CD1c-positive myeloid dendritic cell (primary cell): ENCODE measurements around the gene TIGD3.
A peak's percentile ranks its signal among the peaks of the same experiment; 100 is the strongest.

Source experiments
- DNase-seq: peaks from one replicate; pipeline ENCODE4 v3.0.0-alpha.2; 2016; ENCODE audit errors: extremely low spot score

The TIGD3 gene

DNA sequence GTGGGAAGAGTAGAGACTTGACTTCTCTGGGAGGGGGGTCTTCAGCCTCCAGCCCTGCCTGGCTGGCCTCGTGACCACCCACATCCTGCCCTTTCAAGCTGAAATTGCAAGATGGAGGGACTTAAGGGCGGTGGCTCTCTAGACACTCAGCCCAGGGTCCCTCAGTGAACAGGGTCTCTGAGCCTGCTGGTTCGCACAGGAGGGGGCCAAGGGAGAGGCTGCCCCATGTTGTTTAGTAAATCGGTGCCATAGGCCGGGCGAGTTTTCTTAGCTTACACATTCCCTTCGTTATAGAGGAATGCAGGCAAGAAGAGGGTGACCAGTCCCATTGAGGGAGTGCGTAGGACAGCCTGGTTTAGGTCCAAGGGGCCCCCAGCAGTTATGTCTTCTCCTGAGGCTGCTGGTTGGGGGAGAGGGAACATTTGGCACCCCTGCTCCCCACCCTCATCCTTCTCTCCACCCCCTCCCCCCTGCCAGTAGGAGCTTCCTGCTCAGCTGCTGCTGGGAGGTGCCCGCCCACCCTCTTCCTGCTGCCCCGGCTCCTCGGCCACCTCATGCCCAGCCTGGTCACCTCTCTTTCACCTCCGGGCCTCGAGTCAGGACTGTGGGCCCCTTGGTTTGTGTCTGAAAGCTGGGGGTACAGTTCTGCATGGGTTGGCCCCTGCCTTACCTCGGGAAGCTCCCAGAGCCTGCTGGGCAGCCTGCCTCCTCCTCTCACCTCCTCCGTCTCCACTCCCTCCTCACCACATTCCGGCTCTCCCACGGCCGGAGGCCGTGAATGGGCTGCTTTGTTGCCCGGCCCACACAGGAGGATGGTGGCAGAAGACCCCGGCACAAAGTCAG lies 35.8 kb downstream of the TIGD3 start:
- no peak for DNase-seq

DNA sequence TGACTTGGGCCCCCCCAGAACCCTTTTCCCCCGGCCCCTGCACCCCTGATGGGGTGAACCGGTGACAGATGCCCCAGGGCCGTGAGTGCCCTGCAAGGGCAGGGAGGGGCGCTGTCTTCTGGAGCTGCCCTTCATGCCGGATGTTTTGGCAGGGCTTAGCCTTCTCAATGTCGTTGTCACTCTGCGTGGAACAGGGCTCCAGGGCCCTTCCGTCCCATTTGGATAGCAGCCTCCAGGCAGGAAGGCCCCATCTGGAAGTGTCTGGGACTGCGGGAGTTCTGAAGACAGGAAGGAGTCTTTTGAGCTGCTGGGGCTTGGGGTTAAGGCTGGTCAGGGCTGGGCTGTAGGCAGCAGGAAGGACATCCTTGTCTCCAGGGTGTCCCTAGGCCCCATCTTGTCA lies 36.4 kb downstream of the TIGD3 start:
- no peak for DNase-seq

DNA sequence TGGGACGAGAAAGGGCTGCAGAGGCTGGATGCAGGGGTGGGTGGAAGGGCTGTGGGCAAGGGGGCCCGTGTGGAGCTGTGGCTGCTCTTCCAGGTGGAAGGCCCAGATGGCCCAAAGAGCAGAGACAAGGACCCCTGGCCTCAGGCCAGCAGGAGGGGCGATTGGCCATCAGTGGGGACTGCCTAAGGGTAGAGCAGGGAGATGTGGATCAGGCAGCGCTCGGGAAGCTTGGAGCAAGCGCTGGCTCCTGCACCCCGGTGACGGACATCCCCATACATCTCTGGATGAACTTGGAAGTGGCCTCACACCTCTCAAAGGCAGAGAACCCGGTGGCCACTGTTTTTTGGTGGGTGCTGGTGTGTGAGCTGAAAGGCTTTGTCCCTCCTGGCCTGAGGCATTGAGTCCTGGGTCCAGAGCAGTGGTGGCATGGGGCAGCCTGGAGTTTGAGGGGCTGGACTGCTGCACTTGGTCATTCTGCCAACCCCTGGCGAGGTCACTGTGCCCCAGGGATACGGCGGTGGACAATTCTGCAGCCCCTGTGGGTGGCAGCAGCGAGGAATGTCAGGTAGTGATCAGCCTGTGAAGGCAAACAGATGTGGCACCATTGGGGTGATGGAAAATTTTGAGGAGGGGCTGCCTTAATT lies 37.8 kb downstream of the TIGD3 start:
- DNase-seq: no peak

DNA sequence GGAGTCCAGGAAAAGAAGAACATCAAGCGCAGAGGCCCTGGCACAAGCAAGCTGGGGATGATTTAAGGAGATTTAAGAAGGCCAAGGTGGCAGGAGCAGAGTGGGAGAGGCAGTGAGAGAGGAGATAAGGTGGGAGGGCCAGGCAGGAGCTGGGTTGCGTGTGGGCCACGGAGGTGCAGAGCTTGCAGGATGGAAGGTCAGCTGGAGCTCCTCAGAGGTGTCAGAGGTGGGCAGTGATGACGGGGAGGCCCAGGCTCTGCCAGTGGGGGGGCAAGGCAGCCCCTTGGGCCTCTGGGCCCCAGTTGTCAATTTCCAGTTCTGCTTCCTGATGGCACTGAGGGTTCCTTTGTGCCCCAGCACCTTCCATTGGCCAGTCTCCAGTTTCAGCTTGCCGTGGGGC lies 38.3 kb downstream of the TIGD3 start:
- DNase-seq: no peak

DNA sequence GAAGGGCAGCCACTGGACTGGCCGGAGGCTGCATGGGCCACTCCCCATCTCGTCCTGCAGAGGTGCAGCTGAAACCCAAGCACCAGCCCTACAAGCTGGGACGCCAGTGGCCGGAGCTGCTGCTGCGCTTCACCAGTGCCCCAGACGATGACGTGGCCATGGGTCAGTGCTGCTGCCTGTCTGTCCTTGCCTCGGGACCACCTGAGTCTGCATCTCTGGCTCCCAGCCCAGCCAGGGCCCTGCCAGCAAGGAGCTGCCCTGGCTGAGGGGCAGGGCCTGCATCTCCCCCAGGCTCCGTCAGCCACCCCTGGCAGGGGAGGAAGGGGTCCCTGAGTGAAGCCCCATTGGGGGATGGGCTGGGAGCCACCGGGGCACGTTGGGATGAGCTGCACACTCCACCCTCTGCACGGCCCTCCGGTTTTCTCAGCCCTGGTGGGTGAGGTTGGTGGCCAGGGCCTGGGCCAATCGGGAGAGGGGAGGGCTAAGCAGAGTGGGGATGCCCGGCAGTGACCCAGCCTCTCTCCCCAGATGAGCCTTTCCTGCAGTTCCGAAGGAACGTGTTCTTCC lies 39.0 kb downstream of the TIGD3 start:
- DNase-seq: no peak

DNA sequence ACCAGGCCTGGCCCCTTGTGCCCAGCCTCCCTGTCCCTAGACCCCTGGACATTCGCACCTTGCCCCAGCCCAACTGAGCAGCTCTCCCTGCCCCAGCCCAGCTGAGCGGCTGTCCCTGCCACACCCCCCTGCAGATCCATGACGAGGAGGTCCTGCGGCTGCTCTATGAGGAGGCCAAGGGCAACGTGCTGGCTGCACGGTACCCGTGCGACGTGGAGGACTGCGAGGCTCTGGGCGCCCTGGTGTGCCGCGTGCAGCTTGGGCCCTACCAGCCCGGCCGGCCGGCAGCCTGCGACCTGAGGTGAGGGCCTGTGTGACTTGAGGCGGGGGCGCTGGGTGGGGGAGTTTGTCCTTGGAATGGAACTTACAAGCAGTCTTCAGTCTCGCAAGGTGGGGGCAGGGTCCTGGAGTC lies 39.6 kb downstream of the TIGD3 start:
- DNase-seq: no peak

DNA sequence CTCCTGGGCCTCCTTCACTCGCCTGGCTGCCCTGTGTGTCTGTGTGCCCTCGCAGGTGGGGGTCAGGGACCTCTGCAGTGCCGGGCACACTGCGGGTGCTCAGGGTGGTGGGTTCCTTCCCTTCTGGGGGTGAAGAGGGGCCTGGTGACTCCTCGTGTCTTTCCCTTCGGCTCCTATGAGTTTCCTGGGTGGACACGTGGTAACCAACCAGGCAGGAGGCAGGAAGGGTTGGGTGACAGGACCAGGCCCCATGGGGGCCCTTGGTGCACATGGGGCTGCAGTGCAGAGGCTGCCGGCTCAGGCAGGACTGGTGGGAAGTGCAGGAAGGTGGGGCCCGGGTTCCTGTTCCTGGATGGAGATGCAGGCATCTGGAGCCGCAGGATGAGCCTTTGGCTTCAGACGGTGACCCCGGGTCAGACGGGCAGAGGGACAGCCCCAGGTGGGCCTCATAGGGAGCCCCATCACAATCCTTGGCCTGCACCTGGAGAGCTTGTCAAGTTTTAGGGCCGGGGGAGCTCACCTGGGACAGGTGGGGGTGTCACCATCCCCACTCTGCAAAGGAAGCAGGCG lies 41.5 kb downstream of the TIGD3 start:
- DNase-seq: no peak

DNA sequence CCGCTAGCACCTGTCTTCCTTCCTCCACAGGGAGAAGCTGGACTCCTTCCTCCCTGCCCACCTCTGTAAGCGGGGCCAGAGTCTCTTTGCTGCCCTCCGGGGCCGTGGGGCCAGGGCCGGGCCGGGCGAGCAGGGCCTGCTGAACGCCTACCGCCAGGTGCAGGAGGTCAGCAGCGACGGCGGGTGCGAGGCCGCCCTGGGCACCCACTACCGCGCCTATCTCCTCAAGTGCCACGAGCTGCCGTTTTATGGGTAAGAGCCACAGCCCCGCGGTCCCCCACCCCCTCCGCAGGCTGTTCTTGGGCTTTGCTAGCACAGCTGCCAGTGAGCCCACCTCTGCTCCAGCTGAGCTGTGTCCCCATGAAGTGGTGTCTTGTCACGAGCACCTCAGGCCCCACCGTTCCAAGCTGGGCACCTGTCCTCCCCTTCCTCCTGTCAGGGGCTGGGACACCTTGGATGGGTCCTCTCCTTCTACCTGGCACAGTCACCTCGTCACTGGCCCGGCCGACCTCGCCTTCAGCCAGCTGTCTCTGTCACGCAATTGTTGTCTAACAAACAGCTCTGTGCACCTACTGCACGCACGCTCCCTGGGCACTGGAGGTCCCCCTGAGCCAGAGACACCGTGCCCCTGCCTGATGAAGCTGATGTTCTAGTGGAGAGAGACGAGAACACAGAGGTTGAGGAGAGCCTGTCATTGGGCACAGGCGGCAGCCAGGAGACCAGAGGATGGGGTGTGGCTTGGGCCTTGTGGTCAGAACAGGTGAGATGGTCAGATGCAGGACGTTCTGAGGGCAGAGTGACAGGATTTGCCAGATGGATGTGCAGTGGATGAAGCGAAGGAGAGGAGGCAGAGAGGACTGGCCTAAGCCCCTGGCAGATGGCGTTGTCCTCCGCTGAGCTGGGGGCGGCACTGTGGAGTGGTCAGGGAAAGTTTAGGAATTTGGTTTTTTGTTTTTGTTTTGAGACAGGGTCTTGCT lies 42.5 kb downstream of the TIGD3 start:
- DNase-seq: no peak

DNA sequence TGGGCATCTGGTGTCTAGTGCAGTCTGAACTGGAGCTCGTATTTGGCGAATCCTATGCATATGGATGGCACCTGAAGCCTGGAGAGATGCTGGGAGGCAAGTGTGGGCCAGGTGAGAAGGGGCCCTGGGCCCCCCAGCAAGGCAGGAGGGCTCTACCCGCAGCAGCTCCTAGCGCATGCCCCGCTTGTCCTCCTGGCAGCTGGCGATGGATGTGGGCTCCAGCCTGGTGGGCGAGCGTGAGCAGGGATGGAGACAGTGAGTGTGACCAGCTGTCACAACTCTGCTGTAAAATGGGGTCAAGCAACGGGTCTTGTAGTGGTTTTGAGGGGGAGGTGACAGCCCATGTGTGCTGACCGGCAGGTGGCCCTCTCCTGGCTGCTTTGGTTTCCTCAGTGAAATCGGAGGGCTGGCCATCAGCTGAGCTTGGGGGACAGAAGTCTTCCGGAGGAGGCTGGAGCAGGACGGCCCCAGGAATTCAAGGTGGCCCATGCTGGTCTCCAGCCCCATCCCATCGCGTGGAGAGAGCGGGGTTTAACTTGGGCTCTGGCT lies 43.9 kb downstream of the TIGD3 start:
- DNase-seq: no peak

DNA sequence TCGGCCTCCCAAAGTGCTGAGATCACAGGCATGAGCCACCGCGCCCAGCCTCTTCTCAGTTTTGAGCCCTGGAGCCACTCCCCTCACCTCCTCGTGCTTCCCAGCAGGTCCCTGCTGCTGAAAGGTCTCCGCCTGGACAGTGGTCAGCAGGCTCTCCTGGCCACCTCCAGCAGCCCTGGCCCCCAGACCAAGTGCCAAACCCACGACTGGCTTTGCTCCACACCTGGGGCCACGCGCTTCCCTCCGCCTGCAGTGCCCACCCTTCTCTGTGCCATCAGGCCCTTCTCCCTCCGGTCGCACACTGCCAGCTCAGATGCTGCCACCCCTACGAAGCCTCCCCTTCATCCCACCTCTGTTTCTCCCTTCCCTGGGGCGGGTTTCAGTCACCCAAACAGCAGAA lies 44.7 kb downstream of the TIGD3 start:
- no peak for DNase-seq

DNA sequence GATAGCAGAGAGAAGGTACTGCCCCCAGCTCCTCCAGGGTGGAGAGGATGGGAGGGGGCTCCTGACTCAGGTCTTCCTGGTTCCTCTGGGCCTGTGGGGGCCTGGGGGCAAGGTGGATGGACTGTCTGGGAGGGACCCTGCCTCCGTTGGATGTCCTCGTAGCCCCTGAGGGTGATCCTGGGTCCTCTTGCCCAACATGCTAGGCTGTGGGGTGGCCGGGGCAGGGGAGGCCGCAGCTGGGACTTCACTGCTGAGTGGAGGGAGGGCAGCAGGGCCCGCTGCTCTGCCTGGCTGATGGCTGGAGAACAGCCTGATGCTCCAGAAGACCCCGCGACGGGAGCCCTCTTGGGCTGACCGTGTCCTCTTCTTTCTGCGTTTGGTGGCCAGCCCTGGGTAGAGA lies 45.3 kb downstream of the TIGD3 start:
- DNase-seq: no peak

DNA sequence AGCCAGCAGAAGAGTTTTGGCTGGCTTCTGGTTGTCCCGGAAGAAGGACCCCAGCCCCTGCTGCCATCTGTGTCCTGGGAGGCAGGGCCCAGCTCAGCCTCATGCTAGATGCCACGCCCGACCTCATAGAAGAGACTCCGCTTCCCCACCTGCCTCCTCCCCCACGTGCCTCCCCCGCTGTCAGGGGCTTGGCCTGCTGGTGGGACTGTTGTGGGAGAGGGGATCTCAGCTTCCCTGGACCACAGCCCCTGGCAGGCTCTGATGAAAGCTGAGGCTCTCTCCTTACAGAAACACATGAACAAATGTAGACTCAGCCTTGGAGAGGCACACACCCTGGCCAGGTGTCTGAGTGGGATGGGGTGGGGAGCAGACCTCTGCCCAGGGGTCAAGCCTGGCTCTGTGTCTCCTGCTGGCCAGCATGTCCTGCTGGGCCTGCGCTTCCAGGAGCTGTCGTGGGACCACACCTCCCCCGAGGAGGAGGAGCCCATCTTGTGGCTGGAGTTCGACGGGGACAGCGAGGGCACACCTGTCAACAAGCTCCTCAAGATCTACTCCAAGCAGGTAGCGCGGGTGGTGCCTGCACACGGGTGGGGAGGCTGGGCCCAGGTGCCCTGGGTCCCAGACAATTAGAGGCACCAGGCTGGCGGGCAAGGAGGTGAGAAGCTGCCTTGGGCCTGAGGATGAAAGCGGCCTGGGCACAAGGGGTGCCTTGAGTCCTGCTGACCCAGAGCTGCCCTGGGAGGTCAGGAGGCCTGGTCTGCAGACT lies 45.9 kb downstream of the TIGD3 start:
- no peak for DNase-seq

DNA sequence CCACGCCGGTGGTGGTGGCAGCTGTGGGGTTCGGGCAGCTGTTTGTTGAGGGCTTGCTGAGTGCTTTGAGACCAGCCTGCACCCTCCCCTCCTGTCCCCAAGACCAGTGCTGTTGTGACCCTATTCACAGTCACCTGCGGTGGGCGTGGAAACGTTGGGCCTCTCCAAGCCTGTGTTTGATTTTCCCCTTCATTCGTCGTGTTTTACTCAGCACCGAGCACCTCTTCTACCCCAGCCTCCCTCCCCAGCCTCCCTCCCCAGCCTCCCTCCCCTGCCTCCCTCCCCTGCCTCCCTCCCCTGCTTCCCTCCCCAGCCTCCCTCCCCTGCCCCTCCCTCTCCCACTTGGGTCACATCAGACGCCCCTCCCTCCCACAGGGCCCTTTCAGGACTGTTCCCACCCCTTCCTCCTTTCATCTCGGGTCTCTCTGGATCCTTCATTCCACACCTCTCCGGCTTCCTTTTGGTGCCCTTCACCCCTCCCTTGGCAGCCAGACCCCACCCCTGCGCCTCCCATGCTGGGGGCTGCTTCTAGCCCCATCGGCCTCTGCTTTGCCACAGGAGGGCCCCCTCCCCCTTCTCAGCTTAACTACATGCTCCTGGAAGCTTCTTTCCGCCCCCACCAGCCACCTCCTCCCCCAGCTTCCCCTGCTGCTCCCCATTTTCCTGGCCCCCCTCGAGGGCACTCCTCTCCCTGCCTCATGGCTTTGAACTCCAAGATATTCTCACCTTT lies 46.7 kb downstream of the TIGD3 start:
- DNase-seq: no peak

DNA sequence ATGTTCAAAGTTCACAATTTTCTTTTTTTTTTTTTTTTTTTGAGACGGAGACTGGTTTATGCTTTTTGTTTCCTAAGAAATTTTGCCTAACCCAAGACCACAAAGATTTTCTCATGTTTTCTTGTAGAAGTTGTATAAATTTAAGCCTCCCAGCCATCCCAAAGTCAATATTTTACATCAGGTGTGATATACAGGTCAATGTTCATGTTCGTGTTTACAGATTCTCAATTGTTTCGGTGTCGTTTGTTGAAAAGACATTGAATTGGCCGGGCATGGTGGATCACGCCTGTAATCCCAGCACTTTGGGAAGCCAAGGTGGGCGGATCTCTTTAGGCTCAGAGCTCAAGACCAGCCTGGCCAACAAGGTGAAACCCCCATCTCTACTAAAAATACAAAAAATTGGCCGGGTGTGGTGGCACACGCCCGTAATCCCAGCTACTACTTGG lies 47.3 kb downstream of the TIGD3 start:
- no peak for DNase-seq

DNA sequence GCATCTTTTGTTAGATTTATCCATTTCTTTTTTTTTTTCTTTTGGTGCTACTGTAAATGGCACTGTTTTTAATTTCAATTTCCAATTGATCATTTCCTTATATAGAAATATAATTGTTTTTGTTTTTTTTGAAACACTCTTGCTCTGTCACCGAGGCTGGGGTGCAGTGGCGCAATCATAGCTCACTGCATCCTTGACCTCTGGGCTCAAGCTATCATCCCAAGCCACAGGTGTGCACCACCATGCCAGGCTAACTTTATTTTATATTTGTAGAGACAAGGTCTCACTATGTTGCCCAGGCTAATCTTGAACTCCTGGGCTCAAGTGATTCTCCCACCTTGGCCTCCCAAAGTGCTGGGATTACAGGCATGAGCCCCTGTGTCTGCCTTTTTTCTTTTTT lies 48.2 kb downstream of the TIGD3 start:
- no peak for DNase-seq

DNA sequence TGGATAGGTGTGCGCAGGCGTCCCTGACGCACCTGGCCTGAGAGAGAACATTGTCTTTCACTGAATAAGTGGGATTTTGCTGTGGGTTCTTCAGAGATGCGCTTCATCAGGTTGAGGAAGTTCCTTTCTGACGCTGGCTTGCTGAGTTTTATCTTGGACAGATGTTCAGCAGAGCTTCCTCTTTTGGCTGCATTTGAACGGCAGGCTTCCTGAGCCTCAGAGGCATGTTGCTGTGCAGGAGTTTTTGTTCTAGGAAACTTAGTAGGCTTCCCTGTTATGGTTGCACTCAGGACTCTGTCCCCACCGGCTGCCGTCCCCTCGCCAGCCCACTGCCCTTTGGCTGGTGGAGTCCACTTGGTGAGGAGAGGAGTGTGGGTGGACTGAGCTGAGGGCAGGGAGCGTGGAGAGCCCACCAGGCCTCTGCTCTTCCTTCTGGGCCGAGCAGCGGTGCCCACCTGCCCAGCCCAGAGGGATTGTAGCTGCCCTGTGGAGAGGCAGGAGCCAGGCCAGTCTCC lies 49.1 kb downstream of the TIGD3 start:
- DNase-seq: peak; percentile 87

DNA sequence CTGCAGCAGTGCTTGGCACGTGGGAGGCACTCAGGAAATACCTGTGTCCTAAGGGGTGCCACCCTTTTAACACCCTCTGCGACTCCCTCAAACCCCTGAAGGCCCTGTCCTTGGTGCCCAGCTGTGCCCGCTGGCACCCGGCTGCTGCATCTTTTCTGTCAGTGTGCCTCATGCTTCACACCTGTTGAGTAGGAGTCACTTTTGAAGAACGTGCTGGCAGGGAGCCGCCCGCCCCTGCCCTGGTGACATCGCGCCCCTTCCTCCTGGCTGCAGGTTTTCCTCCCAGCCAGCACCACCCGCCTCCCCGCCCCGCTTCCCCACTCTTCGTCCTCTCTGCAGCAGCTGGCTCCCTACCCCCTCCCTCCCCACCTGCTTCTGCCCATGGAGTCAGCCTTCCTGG lies 49.7 kb downstream of the TIGD3 start:
- no peak for DNase-seq

DNA sequence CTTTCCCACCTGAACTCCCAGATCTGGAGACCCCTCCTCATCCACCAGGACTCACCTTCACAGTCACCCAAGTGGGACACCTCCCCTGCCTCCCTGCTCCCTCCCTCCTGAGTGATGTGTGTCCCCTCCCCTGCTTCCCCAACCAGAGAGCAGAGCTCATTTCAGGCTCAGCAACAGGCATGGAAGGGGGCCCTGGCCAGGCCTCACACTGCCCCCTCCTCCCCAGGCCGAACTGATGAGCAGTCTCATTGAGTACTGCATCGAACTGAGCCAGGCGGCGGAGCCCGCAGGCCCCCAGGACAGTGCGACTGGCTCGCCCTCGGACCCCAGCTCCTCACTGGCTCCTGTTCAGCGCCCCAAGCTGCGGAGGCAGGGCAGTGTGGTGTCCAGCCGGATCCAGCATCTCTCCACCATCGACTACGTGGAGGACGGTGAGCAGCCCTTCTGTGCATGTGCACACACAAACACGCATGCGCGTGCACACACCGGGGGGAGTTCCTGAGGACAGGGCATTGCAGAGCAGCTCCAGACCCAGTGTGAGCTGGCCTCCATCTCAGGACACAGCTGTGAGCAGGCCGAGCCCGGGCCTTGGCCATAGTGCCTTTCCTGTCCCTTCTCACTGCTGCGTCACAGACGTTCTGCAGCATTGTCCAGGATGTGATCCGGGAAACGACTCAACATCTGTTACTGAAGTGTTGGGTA lies 50.2 kb downstream of the TIGD3 start:
- no peak for DNase-seq
